HG02973 (cell line): Measurements from ENCODE around the gene ZNF80.
"Not testable (repeated sequence)": the region's sequence is repeated elsewhere in the genome, so short reads cannot be mapped to it uniquely, and the experiment has no call there.

Experiments used
- ATAC-seq: cut with Tn5 transposase; IDR thresholded peaks from one replicate; pipeline ENCODE4 v1.9.1; 2021; ENCODE audit warnings: moderate library complexity; ENCODE audit not compliant: unreplicated experiment

ZNF80 gene

GRCh38 chr3:114237478-114237877 lies at the start of gene ZNF80:
Gene ZNF80, minus strand, starts transcription at chr3:114237578. Its CDS starts 504 bp downstream, at chr3:114237074.
- not testable (repeated sequence) for ATAC-seq

GRCh38 chr3:114286266-114286665 lies 48.9 kb upstream of the ZNF80 start:
- ATAC-seq = no peak

GRCh38 chr3:114285648-114286230 lies 48.4 kb upstream of the ZNF80 start:
- no peak for ATAC-seq

GRCh38 chr3:114284644-114285043 lies 47.3 kb upstream of the ZNF80 start:
- no peak for ATAC-seq

GRCh38 chr3:114276856-114277255 lies 39.5 kb upstream of the ZNF80 start:
- ATAC-seq = not testable (repeated sequence)

- ATAC-seq = no peak
These were observed 37.6 kb upstream of the ZNF80 start for GRCh38 chr3:114274929-114275328.

GRCh38 chr3:114272271-114272670 lies 34.9 kb upstream of the ZNF80 start:
- no peak for ATAC-seq

GRCh38 chr3:114270019-114270418 lies 32.6 kb upstream of the ZNF80 start:
- no peak for ATAC-seq

GRCh38 chr3:114260152-114260551 lies 22.8 kb upstream of the ZNF80 start:
- no peak for ATAC-seq

GRCh38 chr3:114259566-114259965 lies 22.2 kb upstream of the ZNF80 start:
- ATAC-seq = no peak

- no peak for ATAC-seq
These were observed 16.1 kb upstream of the ZNF80 start for GRCh38 chr3:114253505-114253904.

GRCh38 chr3:114252954-114253353 lies 15.6 kb upstream of the ZNF80 start:
- no peak for ATAC-seq

GRCh38 chr3:114242947-114243346 lies 5.6 kb upstream of the ZNF80 start:
- ATAC-seq = peak; percentile 96

- ATAC-seq = no peak
These were observed 3.9 kb upstream of the ZNF80 start for GRCh38 chr3:114241262-114241661.

- ATAC-seq = not testable (repeated sequence)
These were observed 888 bp upstream of the ZNF80 start for GRCh38 chr3:114238146-114238785.

GRCh38 chr3:114235431-114235830 lies 1.9 kb downstream of the ZNF80 start:
- ATAC-seq = no peak

GRCh38 chr3:114234745-114235144 lies 2.6 kb downstream of the ZNF80 start:
- no peak for ATAC-seq

GRCh38 chr3:114231616-114232015 lies 5.8 kb downstream of the ZNF80 start:
- ATAC-seq = no peak

GRCh38 chr3:114227076-114227475 lies 10.3 kb downstream of the ZNF80 start:
- no peak for ATAC-seq

GRCh38 chr3:114226313-114226712 lies 11.1 kb downstream of the ZNF80 start:
- ATAC-seq = no peak

GRCh38 chr3:114223143-114223542 lies 14.2 kb downstream of the ZNF80 start:
- peak; percentile 94 for ATAC-seq

- no peak for ATAC-seq
These were observed 15.5 kb downstream of the ZNF80 start for GRCh38 chr3:114221881-114222264.
